Measurements from ENCODE around the gene SLC25A33. TPM values are rescaled to one million over a fixed set of nuclear protein-coding genes. Genes with fewer than 3 reads are reported as not detected.

The SLC25A33 gene
- total and polyA plus RNA-seq, 10 donors = 2.4 to 4.5 (median 3.2) TPM

- 4 to 10% (median 4%) methylated on average over 27 to 61 of the region's 61 CpGs for WGBS, 5 donors
- Histone ChIP-seq H3K9me3 (no peaks in the 10 kb centered on the region), H3K27ac (peak overlapping the region; percentile 51 to 92 (median 84)), H3K36me3 (no peaks in the 10 kb centered on the region), H3K4me1 (peaks cover 7 to 45% (median 32%) of the 10 kb centered on the region in 6 donors), H3K4me3 (peak overlapping the region; percentile 40 to 85 (median 72)), H3K27me3 (replicated peaks in 1 of 7) (no peaks in the 10 kb centered on the region)
- intact Hi-C loops (cut with DNase I; ENCODE audit: low total_unique reads) = no loop called here
- peak; percentile 91 for DNase-seq
- TF ChIP-seq CTCF (IDR thresholded peaks at IDR 0.05 in 8 of 11, conservative IDR thresholded peaks at IDR 0.05 in 3 of 11) = no peak
- TF ChIP-seq POLR2A (IDR thresholded peaks at IDR 0.05) = no peak
- TF ChIP-seq POLR2AphosphoS5 (IDR thresholded peaks at IDR 0.05) = peak in 1 of 3 donors; percentile 4
Measured at GRCh38 chr1:9539829-9540550, 725 bp downstream of the SLC25A33 start.

- Histone ChIP-seq H3K9me3 (no peaks in the 10 kb centered on the region), H3K27me3 (replicated peaks in 1 of 7) (no peaks in the 10 kb centered on the region), H3K4me3 (no peak overlapping the region), H3K36me3 (no peaks in the 10 kb centered on the region), H3K4me1 (peaks cover 7 to 45% (median 32%) of the 10 kb centered on the region in 6 donors), H3K27ac (peak overlapping the region in 1 of 8 donors; percentile 40)
- no peak for DNase-seq
- TF ChIP-seq CTCF (IDR thresholded peaks at IDR 0.05 in 8 of 11, conservative IDR thresholded peaks at IDR 0.05 in 3 of 11) = no peak
- no peak for TF ChIP-seq POLR2AphosphoS5 (IDR thresholded peaks at IDR 0.05)
- TF ChIP-seq POLR2A (IDR thresholded peaks at IDR 0.05) = no peak
- WGBS, 5 donors = 19 to 31% (median 26%) methylated on average over 3 of the region's 3 CpGs
- intact Hi-C loops (cut with DNase I; ENCODE audit: low total_unique reads) = no loop called here
Measured at GRCh38 chr1:9542430-9542829, 3.2 kb downstream of the SLC25A33 start.

GRCh38 chr1:9544926-9545325, 5.7 kb downstream of the SLC25A33 start:
- TF ChIP-seq CTCF (IDR thresholded peaks at IDR 0.05 in 8 of 11, conservative IDR thresholded peaks at IDR 0.05 in 3 of 11) (no peak), POLR2A (IDR thresholded peaks at IDR 0.05) (no peak), POLR2AphosphoS5 (IDR thresholded peaks at IDR 0.05) (no peak)
- no peaks in the 10 kb centered on the region for H3K27me3 ChIP-seq (replicated peaks in 1 of 7)
- peaks cover 6 to 28% (median 23%) of the 10 kb centered on the region in 6 donors for H3K4me1 ChIP-seq
- no peak overlapping the region for H3K27ac ChIP-seq
- 83 to 90% (median 89%) methylated on average over 3 of the region's 3 CpGs for WGBS, 5 donors
- intact Hi-C loops (cut with DNase I; ENCODE audit: low total_unique reads) = no loop called here
- H3K9me3 ChIP-seq = no peaks in the 10 kb centered on the region
- H3K36me3 ChIP-seq = no peaks in the 10 kb centered on the region
- H3K4me3 ChIP-seq = no peak overlapping the region
- DNase-seq = no peak

- H3K4me3 ChIP-seq = no peak overlapping the region
- TF ChIP-seq POLR2A (IDR thresholded peaks at IDR 0.05) = no peak
- no peak for TF ChIP-seq CTCF (IDR thresholded peaks at IDR 0.05 in 8 of 11, conservative IDR thresholded peaks at IDR 0.05 in 3 of 11)
- TF ChIP-seq POLR2AphosphoS5 (IDR thresholded peaks at IDR 0.05) = no peak
- WGBS, 5 donors = 94 to 97% (median 96%) methylated on average over 5 to 6 of the region's 6 CpGs
- no peak overlapping the region for H3K27ac ChIP-seq
- no peaks in the 10 kb centered on the region for H3K27me3 ChIP-seq (replicated peaks in 1 of 7)
- peaks cover 0 to 17% (median 12%) of the 10 kb centered on the region in 6 donors for H3K36me3 ChIP-seq
- no peak for DNase-seq
- peaks cover 0 to 5% (median 0%) of the 10 kb centered on the region in 6 donors for H3K4me1 ChIP-seq
- no peaks in the 10 kb centered on the region for H3K9me3 ChIP-seq
- intact Hi-C loops (cut with DNase I; ENCODE audit: low total_unique reads) = no loop called here
Measured at GRCh38 chr1:9549955-9550546, 10.8 kb downstream of the SLC25A33 start.
